Tongue (tissue), 2 donors: ENCODE measurements around the gene KAZN. TPM values are rescaled to one million over a fixed set of nuclear protein-coding genes. Genes with fewer than 3 reads are reported as not detected.

Experiments used
- DNase-seq: peaks from one replicate; pipeline ENCODE4 v3.0.0-alpha.2; 2015
- total RNA-seq: library from RNA; depleted of rRNA; stranded (reverse); fragments of >200 nt; gene quantifications from one replicate; pipeline ENCODE4 v1.2.3, GENCODE V29; 2014

Gene KAZN
- total RNA-seq, 1 donor from 2014 or later, result 12.3 TPM

- no peak for DNase-seq
These were observed 465.9 kb downstream of the KAZN start for GRCh38 chr1:15064217-15064929.

GRCh38 chr1:15065291-15065690 lies 466.8 kb downstream of the KAZN start:
- no peak for DNase-seq

GRCh38 chr1:15065736-15066135 lies 467.3 kb downstream of the KAZN start:
- DNase-seq, result no peak

- DNase-seq, result no peak
These were observed 467.7 kb downstream of the KAZN start for GRCh38 chr1:15066191-15066590.

- no peak for DNase-seq
These were observed 468.7 kb downstream of the KAZN start for GRCh38 chr1:15067148-15067547.

- DNase-seq, result no peak
These were observed 469.7 kb downstream of the KAZN start for GRCh38 chr1:15068152-15068551.

- DNase-seq, result no peak
These were observed 470.5 kb downstream of the KAZN start for GRCh38 chr1:15068997-15069396.

- no peak for DNase-seq
These were observed 471.8 kb downstream of the KAZN start for GRCh38 chr1:15070145-15070748.

- DNase-seq, result no peak
These were observed 473.5 kb downstream of the KAZN start for GRCh38 chr1:15071936-15072335.

- DNase-seq, result no peak
These were observed 475.4 kb downstream of the KAZN start for GRCh38 chr1:15073799-15074308.

GRCh38 chr1:15075175-15075574 lies 476.7 kb downstream of the KAZN start:
- DNase-seq, result no peak

- DNase-seq, result no peak
These were observed 477.3 kb downstream of the KAZN start for GRCh38 chr1:15075817-15076216.

- no peak for DNase-seq
These were observed 478.3 kb downstream of the KAZN start for GRCh38 chr1:15076807-15077206.

- DNase-seq, result no peak
These were observed 478.9 kb downstream of the KAZN start for GRCh38 chr1:15077384-15077783.

GRCh38 chr1:15080328-15081007 lies 482.0 kb downstream of the KAZN start:
- no peak for DNase-seq

- DNase-seq, result peak; percentile 43
These were observed 482.6 kb downstream of the KAZN start for GRCh38 chr1:15081102-15081501.

- no peak for DNase-seq
These were observed 485.1 kb downstream of the KAZN start for GRCh38 chr1:15083578-15083977.

GRCh38 chr1:15088281-15088971 lies 489.9 kb downstream of the KAZN start:
- peak; percentile 32 for DNase-seq

- peak; percentile 37 for DNase-seq
These were observed 490.9 kb downstream of the KAZN start for GRCh38 chr1:15089258-15089992.

- peak; percentile 71 for DNase-seq
These were observed 491.9 kb downstream of the KAZN start for GRCh38 chr1:15090373-15090772.

- no peak for DNase-seq
These were observed 495.6 kb downstream of the KAZN start for GRCh38 chr1:15094056-15094455.
